GM18499 (cell line): Measurements from ENCODE around the gene CEP97.

Experiments
- ATAC-seq: cut with Tn5 transposase; IDR thresholded peaks from one replicate; pipeline ENCODE4 v1.9.1; 2021; ENCODE audit warnings: moderate number of reproducible peaks; ENCODE audit not compliant: insufficient read depth, unreplicated experiment

The CEP97 gene

GRCh38 chr3:101809178-101810021, 85.0 kb downstream of the CEP97 start:
- no peak for ATAC-seq

- no peak for ATAC-seq
Observed at GRCh38 chr3:101810022-101810418, 85.6 kb downstream of the CEP97 start.

GRCh38 chr3:101811875-101812274, 87.5 kb downstream of the CEP97 start:
- no peak for ATAC-seq

GRCh38 chr3:101812895-101813294, 88.5 kb downstream of the CEP97 start:
- no peak for ATAC-seq

- no peak for ATAC-seq
Observed at GRCh38 chr3:101813817-101814440, 89.5 kb downstream of the CEP97 start.

- no peak for ATAC-seq
Observed at GRCh38 chr3:101814835-101815234, 90.4 kb downstream of the CEP97 start.

- no peak for ATAC-seq
Observed at GRCh38 chr3:101816215-101817149, 92.1 kb downstream of the CEP97 start.

GRCh38 chr3:101817992-101818391, 93.6 kb downstream of the CEP97 start:
- ATAC-seq, result no peak

GRCh38 chr3:101819649-101820206, 95.3 kb downstream of the CEP97 start:
- ATAC-seq, result no peak
